NCI-H2029 (cell line): ENCODE results near the gene BTBD2.
A peak's percentile ranks its signal among the peaks of the same experiment; 100 is the strongest.
"Not testable (repeated sequence)": the region's sequence is repeated elsewhere in the genome, so short reads cannot be mapped to it uniquely, and the experiment has no call there.

ENCODE experiments used
- DNase-seq: peaks from one replicate; lab custom pipeline; 2025; lab: John Stamatoyannopoulos, UW

BTBD2 gene

GRCh38 chr19:2039959-2040646 lies 24.6 kb upstream of the BTBD2 start:
- DNase-seq, result no peak

GRCh38 chr19:2039089-2039958 lies 23.8 kb upstream of the BTBD2 start:
- DNase-seq, result no peak

- no peak for DNase-seq
Observed at GRCh38 chr19:2038284-2039088, 23.0 kb upstream of the BTBD2 start.

DNA sequence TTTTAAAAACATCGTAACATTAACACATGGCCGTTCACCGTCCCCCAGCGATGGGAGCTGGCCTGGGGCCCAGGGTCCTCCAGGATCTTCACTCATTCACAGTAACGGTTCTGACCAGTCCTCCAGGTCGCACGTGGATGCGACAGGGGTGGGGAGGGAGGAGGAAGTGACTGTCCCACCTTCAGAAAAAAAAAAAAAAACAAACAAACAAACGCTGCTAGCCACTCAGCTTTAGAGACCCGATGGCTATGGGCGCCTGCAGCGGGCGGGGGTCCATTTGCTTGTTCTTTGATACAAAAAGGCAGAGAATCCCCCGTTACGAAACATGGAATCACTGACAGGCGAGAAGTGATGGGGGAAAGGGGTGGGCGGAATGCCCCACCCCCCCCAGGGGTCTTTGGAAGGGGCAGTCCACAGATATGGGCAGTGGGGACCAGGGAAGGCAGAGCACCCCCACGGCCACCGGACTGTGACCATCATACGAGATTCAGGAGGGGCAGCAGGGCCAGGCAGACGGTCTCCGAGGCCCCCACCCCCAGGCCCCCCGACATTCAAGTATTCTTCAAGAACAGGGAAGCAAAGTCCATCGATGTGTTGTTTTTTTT lies 22.2 kb upstream of the BTBD2 start:
- DNase-seq, result no peak

GRCh38 chr19:2036424-2036823 lies 20.9 kb upstream of the BTBD2 start:
- no peak for DNase-seq

DNA sequence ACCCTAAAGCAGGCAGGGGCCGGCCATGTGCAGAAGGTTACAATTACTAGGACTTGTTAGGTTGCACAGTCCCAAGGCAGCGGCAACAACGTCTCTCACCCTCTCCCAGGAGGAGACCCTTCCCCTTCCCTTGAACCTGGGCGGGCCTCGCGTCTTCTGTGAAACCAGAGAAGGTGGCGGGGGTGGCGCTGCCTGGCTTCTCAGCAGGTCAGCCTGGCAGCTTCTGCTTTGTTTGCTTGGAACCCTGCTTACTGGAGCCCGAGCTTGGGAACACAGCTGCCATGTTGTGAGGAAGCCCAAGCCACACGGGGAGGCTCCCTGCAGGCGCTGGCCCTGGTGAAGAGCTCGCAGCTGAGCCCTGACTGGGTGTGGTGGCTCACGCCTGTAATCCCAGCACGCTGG lies 20.1 kb upstream of the BTBD2 start:
- no peak for DNase-seq

DNA sequence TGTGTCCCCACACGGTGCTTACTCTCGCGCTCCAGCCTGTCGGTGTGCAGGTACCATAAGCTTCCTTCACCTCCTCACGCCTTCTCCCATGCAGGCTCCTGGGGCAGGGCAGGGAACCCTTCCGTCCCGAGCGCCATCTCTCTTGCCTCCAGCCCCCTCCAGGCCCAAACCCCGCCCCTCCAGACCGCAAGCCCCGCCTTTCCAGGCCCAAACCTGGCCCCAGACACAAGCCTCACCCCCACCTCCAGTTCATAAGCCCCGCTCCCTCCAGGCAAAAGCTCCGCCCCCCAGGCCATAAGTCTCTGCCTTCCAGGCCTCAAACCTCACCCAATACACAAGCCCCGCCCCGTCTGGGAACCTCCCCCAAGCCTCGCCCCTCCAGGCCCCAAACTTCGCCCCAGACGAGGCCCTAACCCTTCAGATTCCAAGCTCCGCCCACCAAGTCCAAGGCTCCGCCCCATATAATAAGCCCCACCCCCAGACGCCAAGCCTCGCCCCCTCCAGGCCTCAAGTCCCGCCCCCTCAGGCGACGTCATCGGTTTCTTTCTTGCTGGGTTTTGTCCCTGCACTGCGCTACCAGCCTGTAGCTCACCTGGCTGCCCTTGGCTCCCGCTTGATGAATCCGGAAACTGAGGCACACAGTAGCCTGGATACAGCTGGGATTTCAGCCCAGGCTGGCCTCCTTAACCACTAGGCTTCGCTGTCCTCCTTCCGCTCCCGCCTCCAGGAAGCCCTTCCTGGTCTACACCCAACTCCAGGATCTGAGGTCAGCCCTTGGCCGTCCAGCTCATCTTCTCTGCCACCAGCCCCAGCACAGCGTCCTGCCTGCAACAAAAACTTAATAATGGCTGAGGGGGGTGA lies 19.4 kb upstream of the BTBD2 start:
- peak; percentile 58 for DNase-seq

GRCh38 chr19:2034253-2034652 lies 18.7 kb upstream of the BTBD2 start:
- not testable (repeated sequence) for DNase-seq

DNA sequence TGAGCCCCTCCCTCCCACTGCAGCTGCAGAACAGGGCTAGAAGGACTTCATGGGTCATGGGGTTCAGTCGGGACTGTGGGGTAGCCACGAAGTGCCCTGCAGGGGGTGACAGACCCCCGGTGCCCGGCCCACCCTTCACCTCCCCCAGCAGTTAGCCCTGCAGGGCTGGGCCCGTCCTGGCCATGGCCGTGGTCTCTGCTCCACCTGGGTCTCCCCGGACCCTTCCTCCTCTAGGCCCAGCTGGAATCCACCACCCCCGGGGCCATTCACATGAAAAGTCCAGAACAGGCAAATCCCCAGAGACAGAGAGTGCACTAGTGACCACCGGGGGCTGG lies 18.3 kb upstream of the BTBD2 start:
- no peak for DNase-seq

DNA sequence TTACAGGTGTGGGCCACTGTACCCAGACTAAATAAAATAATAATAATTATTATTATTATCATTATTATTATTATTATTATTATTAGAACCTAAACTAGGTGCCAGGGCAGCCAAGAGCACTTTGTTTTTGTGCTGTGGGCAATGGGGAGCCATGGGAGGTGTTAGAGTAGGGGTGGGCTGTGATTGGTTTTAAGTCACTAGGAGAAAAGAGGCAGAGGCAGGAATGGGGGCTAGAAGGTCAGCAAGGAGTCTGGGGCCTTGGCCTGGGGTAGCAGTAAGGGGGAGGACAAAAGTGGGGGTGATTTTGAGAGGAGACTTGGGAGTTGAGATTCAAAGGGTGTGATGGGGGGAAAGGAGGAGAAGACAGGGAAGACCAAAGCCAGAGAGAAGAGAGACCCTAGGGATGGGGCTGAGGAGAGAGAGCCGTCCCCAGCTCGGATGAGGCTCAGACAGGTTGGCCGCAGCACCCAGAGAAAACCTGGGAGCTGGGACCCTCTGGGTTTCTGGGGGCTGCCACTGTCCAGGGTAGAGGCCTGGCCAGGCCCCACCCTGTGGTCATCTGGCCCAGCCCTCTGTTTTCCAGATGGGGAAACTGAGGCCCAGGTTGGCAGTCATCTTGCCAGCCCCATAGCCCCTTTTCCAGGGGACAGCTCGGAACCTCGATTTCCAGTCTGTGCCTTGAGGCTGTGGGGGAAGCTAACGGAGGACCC lies 17.8 kb upstream of the BTBD2 start:
- DNase-seq, result no peak

DNA sequence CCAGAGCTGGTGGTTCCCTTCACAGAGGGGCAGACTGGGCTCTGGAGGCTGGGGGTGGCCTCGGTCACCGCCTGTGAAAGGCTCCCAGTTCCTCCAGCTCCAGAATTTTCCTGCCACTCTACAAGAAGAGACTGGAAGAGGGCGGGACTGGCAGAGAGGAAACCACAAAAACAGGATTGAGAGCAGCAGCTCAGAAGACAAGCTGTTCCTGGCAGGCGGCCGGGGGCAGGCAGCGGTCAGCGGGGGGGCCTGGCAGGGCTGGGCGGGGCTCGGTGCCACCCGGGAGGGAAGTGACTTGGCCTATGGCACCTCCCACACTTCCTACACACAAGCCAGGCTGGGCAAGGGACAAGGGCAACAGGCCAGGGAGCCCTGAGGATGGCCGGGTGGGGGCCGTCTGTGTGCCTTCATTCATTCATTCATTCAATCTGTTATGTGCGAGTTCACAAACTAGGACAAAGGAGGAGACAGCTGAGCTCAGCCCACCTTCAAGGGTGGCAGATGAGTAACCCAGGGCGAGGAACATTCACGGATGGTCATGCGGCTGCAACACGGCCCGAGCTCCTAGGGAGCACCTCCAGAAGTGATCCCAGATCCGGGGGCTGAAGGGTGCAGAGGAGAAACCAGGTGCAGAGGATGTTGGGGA lies 16.9 kb upstream of the BTBD2 start:
- peak; percentile 96 for DNase-seq

DNA sequence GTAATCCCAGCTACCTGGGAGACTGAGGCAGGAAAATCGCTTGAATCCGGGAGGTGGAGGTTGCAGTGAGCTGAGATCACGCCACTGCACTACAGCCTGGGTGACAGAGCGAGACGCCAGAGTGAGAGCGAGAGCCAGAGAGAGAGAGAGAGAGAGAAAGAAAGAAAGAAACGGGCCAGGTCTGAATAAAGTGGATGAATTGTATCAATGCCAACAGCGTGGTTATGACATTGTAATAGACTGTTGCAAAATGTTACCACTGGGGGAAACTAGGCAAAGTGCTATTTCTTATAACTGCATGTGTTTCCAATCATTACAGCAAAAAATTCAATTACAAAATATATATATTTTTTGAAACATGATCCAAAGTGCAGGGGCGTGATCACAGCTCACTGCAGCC lies 11.8 kb upstream of the BTBD2 start:
- no peak for DNase-seq

- DNase-seq, result no peak
Observed at GRCh38 chr19:2026770-2027169, 11.3 kb upstream of the BTBD2 start.

DNA sequence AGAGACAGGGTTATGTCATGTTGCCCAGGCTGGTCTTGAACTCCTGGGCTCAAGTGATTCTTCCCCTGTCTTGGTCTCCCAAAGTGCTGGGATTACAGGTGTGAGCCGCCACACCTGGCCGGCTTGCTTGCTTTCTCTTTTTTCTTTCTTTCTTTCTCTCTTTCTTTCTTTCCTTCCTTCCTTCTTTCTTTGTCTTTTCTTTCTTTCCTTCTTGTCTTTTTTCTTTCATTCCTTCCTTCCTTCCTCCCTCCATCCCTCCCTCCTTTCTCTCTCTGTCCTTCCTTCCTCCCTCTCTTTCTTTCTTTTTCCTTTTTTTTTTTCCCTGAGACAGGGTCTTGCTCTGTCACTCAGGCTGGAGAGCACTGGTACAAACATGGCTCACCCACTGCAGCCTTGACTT lies 6.8 kb upstream of the BTBD2 start:
- no peak for DNase-seq

GRCh38 chr19:2021453-2022140 lies 6.1 kb upstream of the BTBD2 start:
- peak; percentile 49 for DNase-seq

GRCh38 chr19:2018752-2019151 lies 3.2 kb upstream of the BTBD2 start:
- DNase-seq, result no peak

- peak; percentile 83 for DNase-seq
Observed at GRCh38 chr19:2016041-2016807, 710 bp upstream of the BTBD2 start.

DNA sequence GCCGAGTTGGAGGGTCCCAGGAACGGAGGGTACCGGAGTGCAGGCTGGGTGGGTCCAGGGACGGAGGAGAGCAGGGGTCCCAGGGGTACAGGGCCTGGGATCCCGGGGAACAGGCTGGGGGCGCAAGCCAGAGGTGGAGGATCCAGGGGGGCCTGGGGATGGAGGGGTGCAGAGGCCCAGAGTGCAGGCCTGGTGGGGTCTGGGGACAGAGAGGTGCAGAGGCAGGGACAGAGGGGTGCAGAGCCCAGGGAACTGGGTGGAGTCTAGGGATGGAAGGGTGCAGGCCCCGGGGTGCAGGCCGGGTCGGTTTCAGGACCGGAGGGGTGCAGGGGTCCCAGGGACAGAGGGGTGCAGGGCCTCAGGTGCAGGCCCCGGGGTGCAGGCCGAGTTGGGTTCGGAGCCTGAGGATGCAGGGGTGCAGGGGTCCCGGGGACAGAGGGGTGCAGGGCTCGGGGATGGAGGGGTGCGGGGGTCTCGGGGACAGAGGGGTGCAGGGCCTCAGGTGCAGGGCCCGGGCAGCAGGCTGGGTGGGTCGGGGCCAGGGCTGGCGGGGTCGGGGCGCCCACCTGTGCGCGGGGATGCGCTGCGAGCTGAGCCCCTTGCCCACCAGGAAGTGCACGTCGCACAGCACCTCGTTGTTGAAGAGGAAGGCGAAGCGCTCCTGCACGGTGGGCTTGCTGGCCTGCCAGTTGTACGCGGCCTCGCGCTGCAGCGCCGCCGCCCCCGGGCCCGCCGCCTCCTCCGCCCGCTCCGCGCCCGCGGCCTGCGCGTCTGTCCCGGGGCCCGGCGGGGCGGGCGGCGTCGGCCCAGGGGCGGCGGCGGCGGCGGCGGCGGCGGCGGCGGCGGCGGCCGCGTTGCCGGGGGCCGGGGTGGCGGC lies 545 bp downstream of the BTBD2 start:
- no peak for DNase-seq
